ENCODE results near the gene BIVM. TPM values are rescaled to one million over a fixed set of nuclear protein-coding genes. Genes with fewer than 3 reads are reported as not detected.

Gene BIVM
- total RNA-seq, 2 experiments from 2014 or later: 3.4 to 4.3 TPM

DNA sequence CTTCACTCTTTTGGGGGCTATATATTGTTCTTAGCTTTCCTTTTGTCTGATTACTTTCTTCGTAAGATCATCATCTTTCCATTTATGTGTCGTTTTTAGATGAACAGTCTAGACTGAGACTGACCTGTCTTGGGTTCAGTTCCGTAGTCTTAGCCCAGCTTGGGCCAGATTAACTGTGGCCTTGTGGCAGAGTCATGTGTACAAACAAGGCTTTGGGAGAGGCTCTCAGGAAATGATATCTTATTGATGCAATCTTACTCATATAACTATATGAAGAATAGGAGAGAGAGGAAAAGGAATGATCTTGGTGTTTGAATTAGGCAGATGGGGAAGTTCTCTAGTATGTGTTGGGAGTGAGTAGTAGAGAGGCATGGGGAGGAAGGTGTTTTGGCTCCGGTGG is 40.1 kb downstream of the BIVM start:
- Mint-ChIP-seq H3K27me3 (no peaks in the 10 kb centered on the region), H3K9me3 (no peaks in the 10 kb centered on the region), H3K36me3 (ENCODE audit: low read depth) (peaks cover 5% of the 10 kb centered on the region), H3K27ac (no peak overlapping the region), H3K4me1 (ENCODE audit: low read depth) (no peaks in the 10 kb centered on the region), H3K4me3 (no peak overlapping the region)
- CTCF ChIA-PET: no interaction called here
- intact Hi-C loops (cut with DNase I, micrococcal nuclease): no loop called here
- Histone ChIP-seq H3K27ac (ENCODE audit: low read depth in 1 of 2, low read length in 2 of 2) (no peak overlapping the region), H3K36me3 (ENCODE audit: insufficient read depth, low read length) (peaks cover 4% of the 10 kb centered on the region), H3K4me1 (ENCODE audit: insufficient read depth, low read length) (no peaks in the 10 kb centered on the region), H3K27me3 (ENCODE audit: control insufficient read depth in 1 of 2, insufficient read depth in 2 of 2, low read length in 2 of 2) (no peaks in the 10 kb centered on the region), H3K9me3 (ENCODE audit: control insufficient read depth in 1 of 2, insufficient read depth in 1 of 2, low read length in 2 of 2) (no peaks in the 10 kb centered on the region), H3K4me3 (ENCODE audit: low read length) (no peak overlapping the region)
- POLR2A ChIA-PET: interaction anchor here (1.0 kb wide), 1 partner anchor 247 kb away, joined by 3 read pairs; no protein-coding TSS in a partner anchor
- DNase-seq (no peak), ATAC-seq (ENCODE audit: poor library complexity) (no peak)
- TF ChIP-seq, protein P1, sequence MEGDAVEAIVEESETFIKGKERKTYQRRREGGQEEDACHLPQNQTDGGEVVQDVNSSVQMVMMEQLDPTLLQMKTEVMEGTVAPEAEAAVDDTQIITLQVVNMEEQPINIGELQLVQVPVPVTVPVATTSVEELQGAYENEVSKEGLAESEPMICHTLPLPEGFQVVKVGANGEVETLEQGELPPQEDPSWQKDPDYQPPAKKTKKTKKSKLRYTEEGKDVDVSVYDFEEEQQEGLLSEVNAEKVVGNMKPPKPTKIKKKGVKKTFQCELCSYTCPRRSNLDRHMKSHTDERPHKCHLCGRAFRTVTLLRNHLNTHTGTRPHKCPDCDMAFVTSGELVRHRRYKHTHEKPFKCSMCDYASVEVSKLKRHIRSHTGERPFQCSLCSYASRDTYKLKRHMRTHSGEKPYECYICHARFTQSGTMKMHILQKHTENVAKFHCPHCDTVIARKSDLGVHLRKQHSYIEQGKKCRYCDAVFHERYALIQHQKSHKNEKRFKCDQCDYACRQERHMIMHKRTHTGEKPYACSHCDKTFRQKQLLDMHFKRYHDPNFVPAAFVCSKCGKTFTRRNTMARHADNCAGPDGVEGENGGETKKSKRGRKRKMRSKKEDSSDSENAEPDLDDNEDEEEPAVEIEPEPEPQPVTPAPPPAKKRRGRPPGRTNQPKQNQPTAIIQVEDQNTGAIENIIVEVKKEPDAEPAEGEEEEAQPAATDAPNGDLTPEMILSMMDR (IDR thresholded peaks at IDR 0.05): no peak

DNA sequence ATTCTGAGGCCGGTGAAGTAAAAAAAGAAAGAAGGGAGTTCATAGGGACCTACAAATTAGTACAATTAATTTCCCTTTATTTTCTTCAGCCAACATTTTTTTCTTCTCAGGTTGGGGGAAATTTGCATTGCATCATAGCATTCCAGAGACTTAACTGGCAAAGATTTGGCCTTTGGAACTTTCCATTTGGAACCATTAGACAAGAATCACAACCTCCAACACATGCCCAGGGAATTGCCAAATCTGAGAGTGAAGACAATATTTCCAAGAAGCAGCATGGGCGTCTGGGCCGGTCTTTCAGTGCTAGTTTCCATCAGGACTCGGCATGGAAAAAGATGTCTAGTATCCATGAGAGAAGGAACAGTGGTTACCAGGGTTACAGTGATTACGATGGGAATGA is 40.5 kb downstream of the BIVM start:
- H3K4me3 Mint-ChIP-seq: no peak overlapping the region
- no peak overlapping the region for H3K27ac Mint-ChIP-seq
- ChIA-PET CTCF (no interaction called here), POLR2A (interaction anchor here (1.0 kb wide), 1 partner anchor 248 kb away, joined by 3 read pairs; no protein-coding TSS in a partner anchor)
- Histone ChIP-seq H3K36me3 (ENCODE audit: insufficient read depth, low read length) (peaks cover 4% of the 10 kb centered on the region), H3K4me3 (ENCODE audit: low read length) (no peak overlapping the region), H3K9me3 (ENCODE audit: control insufficient read depth in 1 of 2, insufficient read depth in 1 of 2, low read length in 2 of 2) (no peaks in the 10 kb centered on the region), H3K4me1 (ENCODE audit: insufficient read depth, low read length) (peaks cover under 1% of the 10 kb centered on the region), H3K27ac (ENCODE audit: low read depth in 1 of 2, low read length in 2 of 2) (no peak overlapping the region), H3K27me3 (ENCODE audit: control insufficient read depth in 1 of 2, insufficient read depth in 2 of 2, low read length in 2 of 2) (no peaks in the 10 kb centered on the region)
- intact Hi-C loops (cut with DNase I, micrococcal nuclease): no loop called here
- DNase-seq: no peak
- no peaks in the 10 kb centered on the region for H3K27me3 Mint-ChIP-seq
- TF ChIP-seq, protein P1 (IDR thresholded peaks at IDR 0.05): no peak
- no peak for ATAC-seq (ENCODE audit: poor library complexity)
- peaks cover 3% of the 10 kb centered on the region for H3K36me3 Mint-ChIP-seq (ENCODE audit: low read depth)
- H3K4me1 Mint-ChIP-seq (ENCODE audit: low read depth): peaks cover 3% of the 10 kb centered on the region
- H3K9me3 Mint-ChIP-seq: no peaks in the 10 kb centered on the region

DNA sequence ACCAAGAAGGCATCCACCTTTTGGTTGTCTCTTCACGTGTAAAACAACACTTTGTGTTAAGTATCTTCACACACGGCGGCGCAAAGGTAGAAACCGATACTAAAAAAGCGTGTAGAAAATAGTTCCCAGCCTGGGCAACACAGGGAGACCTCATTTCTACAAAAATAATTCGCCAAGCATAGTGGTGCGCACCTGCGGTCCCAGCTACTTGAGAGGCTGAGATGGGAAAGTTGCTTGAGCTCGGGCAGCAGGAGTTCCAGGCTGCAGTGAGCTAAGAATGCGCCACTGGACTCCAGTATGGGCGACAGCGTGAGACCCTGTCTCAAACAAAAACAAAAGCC is 46.3 kb downstream of the BIVM start:
- H3K27ac Mint-ChIP-seq: peak overlapping the region; percentile 100
- POLR2A ChIA-PET: interaction anchor here (0.6 to 6.9 kb wide), 23 partner anchors 10 to 450 kb away, joined by 3 to 575 read pairs (median 5); partner anchors contain the start of genes BIVM, POGLUT2, TEX30 and TPP2

More for the DNA sequence above, 46.3 kb downstream of the BIVM start:
- DNase-seq: no peak
- peak overlapping the region; percentile 98 for H3K4me3 ChIP-seq (ENCODE audit: low read length)
- Mint-ChIP-seq H3K36me3 (ENCODE audit: low read depth) (peaks cover 42% of the 10 kb centered on the region), H3K4me1 (ENCODE audit: low read depth) (peaks cover 47% of the 10 kb centered on the region), H3K27me3 (no peaks in the 10 kb centered on the region), H3K9me3 (no peaks in the 10 kb centered on the region), H3K4me3 (peak overlapping the region; percentile 100)
- TF ChIP-seq, protein P1 (IDR thresholded peaks at IDR 0.05): no peak
- peaks cover 8% of the 10 kb centered on the region for H3K36me3 ChIP-seq (ENCODE audit: insufficient read depth, low read length)
- intact Hi-C loops (cut with DNase I, micrococcal nuclease): loop anchor here (1.0 to 5.0 kb wide), 9 partner anchors 44 to 453 kb away; partner anchors contain the start of genes TEX30 (in 2 of the 2) and TPP2 (in 1 of the 2)
- H3K27ac ChIP-seq (ENCODE audit: low read depth in 1 of 2, low read length in 2 of 2): peak overlapping the region; percentile 97 to 99
- ATAC-seq (ENCODE audit: poor library complexity): peak; percentile 51
- H3K4me1 ChIP-seq (ENCODE audit: insufficient read depth, low read length): peaks cover 26% of the 10 kb centered on the region
- H3K9me3 ChIP-seq (ENCODE audit: control insufficient read depth in 1 of 2, insufficient read depth in 1 of 2, low read length in 2 of 2): no peaks in the 10 kb centered on the region
- CTCF ChIA-PET: interaction anchor here (0.8 to 4.7 kb wide), 6 partner anchors 25 to 253 kb away, joined by 3 to 18 read pairs (median 5); partner anchors contain the start of genes TEX30 and TPP2
- H3K27me3 ChIP-seq (ENCODE audit: control insufficient read depth in 1 of 2, insufficient read depth in 2 of 2, low read length in 2 of 2): no peaks in the 10 kb centered on the region
